ENCODE results near the gene FOXB1. TPM values are rescaled to one million over a fixed set of nuclear protein-coding genes. Genes with fewer than 3 reads are reported as not detected.

The FOXB1 gene
- polyA plus RNA-seq, 1 experiment: not detected

DNA sequence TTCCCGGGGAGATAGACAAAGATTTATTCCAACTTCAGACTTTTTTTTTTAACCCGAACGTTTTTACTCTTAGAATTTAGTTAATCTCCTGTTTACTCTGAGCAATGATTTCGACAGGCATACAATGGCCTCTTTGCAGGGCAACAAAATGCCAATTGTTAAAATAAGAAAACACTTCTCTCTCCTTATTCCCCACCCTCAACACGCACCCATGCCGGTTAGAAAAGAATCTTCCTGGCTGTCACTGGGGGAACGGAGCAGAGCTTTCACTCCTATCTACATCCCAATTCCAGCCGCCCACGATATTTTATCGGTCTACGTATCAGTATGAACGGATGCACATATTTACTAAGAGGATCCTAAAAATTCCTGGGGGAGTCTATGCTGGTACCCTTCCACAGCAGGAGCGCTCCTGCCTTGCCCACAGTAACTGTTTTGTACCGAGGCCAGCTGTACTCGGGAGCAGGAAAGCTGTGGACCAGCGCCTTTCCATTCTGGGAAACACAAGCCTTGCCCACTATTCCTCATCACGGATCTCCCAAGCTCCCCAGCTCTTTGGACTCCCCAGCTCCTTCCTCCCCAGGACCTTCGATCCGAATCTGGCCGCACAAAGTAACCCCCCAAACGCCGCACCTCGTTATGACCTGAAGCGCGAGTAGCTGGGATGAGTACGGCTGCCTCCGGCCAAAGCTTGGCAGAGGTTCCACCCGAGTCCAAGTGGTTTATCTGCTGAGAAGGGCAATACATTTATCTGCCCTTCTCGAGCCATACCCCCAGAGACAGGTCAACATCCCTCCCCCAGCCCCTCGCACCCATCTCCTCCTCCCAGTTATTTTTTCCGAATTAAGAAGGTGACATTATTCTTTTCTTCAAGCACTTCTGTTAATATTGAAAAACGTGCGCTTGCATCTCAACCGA, 2.2 kb upstream of the FOXB1 start:
- CTCF ChIA-PET: no interaction called here
- TF ChIP-seq, protein P1, sequence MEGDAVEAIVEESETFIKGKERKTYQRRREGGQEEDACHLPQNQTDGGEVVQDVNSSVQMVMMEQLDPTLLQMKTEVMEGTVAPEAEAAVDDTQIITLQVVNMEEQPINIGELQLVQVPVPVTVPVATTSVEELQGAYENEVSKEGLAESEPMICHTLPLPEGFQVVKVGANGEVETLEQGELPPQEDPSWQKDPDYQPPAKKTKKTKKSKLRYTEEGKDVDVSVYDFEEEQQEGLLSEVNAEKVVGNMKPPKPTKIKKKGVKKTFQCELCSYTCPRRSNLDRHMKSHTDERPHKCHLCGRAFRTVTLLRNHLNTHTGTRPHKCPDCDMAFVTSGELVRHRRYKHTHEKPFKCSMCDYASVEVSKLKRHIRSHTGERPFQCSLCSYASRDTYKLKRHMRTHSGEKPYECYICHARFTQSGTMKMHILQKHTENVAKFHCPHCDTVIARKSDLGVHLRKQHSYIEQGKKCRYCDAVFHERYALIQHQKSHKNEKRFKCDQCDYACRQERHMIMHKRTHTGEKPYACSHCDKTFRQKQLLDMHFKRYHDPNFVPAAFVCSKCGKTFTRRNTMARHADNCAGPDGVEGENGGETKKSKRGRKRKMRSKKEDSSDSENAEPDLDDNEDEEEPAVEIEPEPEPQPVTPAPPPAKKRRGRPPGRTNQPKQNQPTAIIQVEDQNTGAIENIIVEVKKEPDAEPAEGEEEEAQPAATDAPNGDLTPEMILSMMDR (IDR thresholded peaks at IDR 0.05; ENCODE audit: low read depth, low read length): no peak
- peaks cover 98% of the 10 kb centered on the region for H3K27me3 ChIP-seq (ENCODE audit: control insufficient read depth, insufficient read depth, low read length)
- H3K9me3 ChIP-seq (ENCODE audit: control insufficient read depth, insufficient read depth, low read length): peaks cover 4% of the 10 kb centered on the region; the same call in 1 of the 2 replicates
- no peak overlapping the region for H3K4me3 ChIP-seq (ENCODE audit: low read depth, low read length)
- POLR2A ChIA-PET: no interaction called here
- no peak for DNase-seq (ENCODE audit: low read depth, low spot score)
- no peak overlapping the region for H3K27ac ChIP-seq (ENCODE audit: low read depth, low read length)

DNA sequence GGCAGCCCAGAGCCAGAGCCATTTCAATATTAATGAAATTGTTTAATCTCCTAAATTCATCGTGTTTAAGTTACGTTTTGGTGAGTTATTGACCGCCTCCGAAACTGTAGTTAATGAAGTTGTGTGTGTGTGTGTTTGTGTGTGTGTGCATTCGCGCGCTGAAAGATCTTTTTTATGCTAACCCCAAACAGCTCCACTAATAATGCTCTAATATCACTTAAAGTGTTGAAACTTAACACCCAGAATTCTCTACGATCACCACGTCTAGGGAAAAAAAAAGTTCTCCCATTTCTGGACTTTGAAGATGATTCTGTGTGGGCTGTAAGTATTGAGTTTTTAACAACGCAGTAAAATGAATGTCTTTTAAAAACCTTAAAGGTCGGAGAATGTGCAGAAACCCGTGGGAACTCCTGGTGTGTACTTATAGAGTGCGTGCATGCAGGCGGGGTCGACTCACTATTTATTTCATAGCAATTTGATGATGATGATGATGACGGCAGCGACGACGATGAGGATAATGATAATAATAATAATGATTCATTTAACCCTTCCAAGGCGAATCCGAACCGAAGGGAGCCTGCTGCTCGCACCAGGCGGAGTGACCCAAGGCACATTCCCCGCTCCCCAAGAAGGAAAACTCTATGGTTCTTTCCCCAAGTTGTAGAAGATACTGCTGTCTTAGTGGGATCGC, 1.4 kb upstream of the FOXB1 start:
- no peak for DNase-seq (ENCODE audit: low read depth, low spot score)
- H3K27me3 ChIP-seq (ENCODE audit: control insufficient read depth, insufficient read depth, low read length): peaks cover 95% of the 10 kb centered on the region
- no peak overlapping the region for H3K27ac ChIP-seq (ENCODE audit: low read depth, low read length)
- ChIA-PET CTCF (no interaction called here), POLR2A (no interaction called here)
- TF ChIP-seq, protein P1 (IDR thresholded peaks at IDR 0.05; ENCODE audit: low read depth, low read length): no peak
- peaks cover 4% of the 10 kb centered on the region; the same call in 1 of the 2 replicates for H3K9me3 ChIP-seq (ENCODE audit: control insufficient read depth, insufficient read depth, low read length)
- H3K4me3 ChIP-seq (ENCODE audit: low read depth, low read length): no peak overlapping the region

DNA sequence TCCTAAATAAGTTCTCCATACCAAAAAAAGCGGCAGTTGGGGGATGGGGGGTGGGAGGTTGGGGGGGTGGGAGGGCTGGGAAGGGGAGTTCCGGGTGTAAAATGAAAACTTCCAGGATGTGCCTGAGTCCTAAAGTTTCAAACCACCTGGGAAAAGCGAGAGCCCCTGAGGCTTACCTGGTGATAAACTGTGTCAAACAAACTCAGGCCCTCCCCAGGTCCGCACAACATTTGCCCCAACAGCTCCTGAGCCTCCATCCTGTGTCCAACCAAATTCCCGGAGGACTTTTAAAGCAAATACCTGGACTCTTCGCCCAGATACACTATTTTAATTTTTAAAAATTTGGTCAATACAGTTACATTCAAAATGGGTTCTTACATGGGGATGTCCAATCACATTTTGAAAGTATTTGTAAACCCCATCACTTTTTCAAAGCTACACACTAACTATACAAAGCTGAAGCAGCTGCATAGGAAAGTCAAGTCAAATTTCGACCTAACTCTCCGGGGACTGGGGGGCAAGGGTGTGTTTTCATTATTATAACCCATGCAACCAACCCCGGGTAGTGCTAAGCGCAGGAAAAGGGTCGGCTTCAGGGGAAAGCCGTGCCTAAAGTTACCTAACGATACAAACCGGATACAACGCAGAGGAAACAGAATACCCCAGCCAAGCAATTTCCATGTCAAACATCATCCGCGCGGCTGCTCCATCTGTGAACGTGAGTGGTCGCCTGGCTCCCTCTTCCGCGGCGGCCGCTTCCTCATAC, 685 bp upstream of the FOXB1 start:
- H3K4me3 ChIP-seq (ENCODE audit: low read depth, low read length): no peak overlapping the region
- TF ChIP-seq, protein P1 (IDR thresholded peaks at IDR 0.05; ENCODE audit: low read depth, low read length): no peak
- no peak overlapping the region for H3K27ac ChIP-seq (ENCODE audit: low read depth, low read length)
- ChIA-PET CTCF (no interaction called here), POLR2A (interaction anchor here (1.2 kb wide), 1 partner anchor 9 kb away, joined by 3 read pairs; no protein-coding TSS in a partner anchor)
- H3K9me3 ChIP-seq (ENCODE audit: control insufficient read depth, insufficient read depth, low read length): peaks cover 4% of the 10 kb centered on the region; the same call in 1 of the 2 replicates
- no peak for DNase-seq (ENCODE audit: low read depth, low spot score)
- H3K27me3 ChIP-seq (ENCODE audit: control insufficient read depth, insufficient read depth, low read length): peaks cover 88% of the 10 kb centered on the region

DNA sequence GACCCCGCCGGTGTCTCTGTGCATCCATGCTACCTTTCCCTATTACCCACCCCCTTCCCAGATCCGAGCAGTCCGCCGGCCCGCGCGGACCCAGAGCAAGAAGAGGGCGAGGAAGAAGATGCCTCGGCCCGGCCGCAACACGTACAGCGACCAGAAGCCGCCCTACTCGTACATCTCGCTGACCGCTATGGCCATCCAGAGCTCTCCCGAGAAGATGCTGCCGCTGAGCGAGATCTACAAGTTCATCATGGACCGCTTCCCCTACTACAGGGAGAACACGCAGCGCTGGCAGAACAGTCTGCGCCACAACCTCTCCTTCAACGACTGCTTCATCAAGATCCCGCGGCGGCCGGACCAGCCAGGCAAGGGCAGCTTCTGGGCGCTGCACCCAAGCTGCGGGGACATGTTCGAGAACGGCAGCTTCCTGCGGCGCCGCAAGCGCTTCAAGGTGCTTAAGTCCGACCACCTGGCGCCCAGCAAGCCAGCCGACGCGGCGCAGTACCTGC, 788 bp downstream of the FOXB1 start:
- TF ChIP-seq, protein P1 (IDR thresholded peaks at IDR 0.05; ENCODE audit: low read depth, low read length): no peak
- no peak overlapping the region for H3K27ac ChIP-seq (ENCODE audit: low read depth, low read length)
- CTCF ChIA-PET: no interaction called here
- H3K4me3 ChIP-seq (ENCODE audit: low read depth, low read length): no peak overlapping the region
- peaks cover 86% of the 10 kb centered on the region for H3K27me3 ChIP-seq (ENCODE audit: control insufficient read depth, insufficient read depth, low read length)
- peaks cover 4% of the 10 kb centered on the region; the same call in 1 of the 2 replicates for H3K9me3 ChIP-seq (ENCODE audit: control insufficient read depth, insufficient read depth, low read length)
- POLR2A ChIA-PET: interaction anchor here (0.8 kb wide), 1 partner anchor 348 kb away, joined by 3 read pairs; the partner anchor contains the start of gene GTF2A2
- DNase-seq (ENCODE audit: low read depth, low spot score): no peak

Data from AG04450 (cell line).